HepG2 (cell line): ENCODE results near the gene RABEP2. TPM values are rescaled to one million over a fixed set of nuclear protein-coding genes. Genes with fewer than 3 reads are reported as not detected.
A peak's percentile ranks its signal among the peaks of the same experiment; 100 is the strongest.

Source experiments
- AHR ChIP-seq: IDR thresholded peaks from 2 replicates; pipeline ENCODE4 v1.6.1; 2018; ENCODE audit warnings: missing genetic modification reagents, missing compliant biosample characterization
- BRD4 ChIP-seq: sonication (generic); formaldehyde crosslinking; IDR thresholded peaks from 2 replicates; pipeline ENCODE4 v1.4.0; 2020; ENCODE audit warnings: missing genetic modification reagents
- BRF2 ChIP-seq: sonication (generic); formaldehyde crosslinking; IDR thresholded peaks from 2 replicates; pipeline ENCODE4 v1.8.1; 2022; ENCODE audit warnings: mild to moderate bottlenecking, missing genetic modification reagents
- CREB1 ChIP-seq, 2 experiments: fragments of 450-650 bp in 1 of 2; IDR thresholded peaks; 2 replicates each; pipeline ENCODE4 v1.6.1; 2016 to 2017; ENCODE audit warnings: control low read depth in 1 of 2, mild to moderate bottlenecking in 1 of 2, missing compliant biosample characterization in 1 of 2, missing genetic modification characterization in 1 of 2
- DZIP1 ChIP-seq: sonication (generic); formaldehyde crosslinking; IDR thresholded peaks from 2 replicates; pipeline ENCODE4 v1.5.0; 2020; ENCODE audit warnings: mild to moderate bottlenecking, missing genetic modification reagents
- MAFK ChIP-seq, 2 experiments: IDR thresholded peaks in 1 of 2; conservative IDR thresholded peaks in 1 of 2; 2 replicates each; pipeline ENCODE4 v1.6.1; 2011; ENCODE audit warnings: improper control_type of control experiment in 2 of 2, low read length in 2 of 2
- MLX ChIP-seq: IDR thresholded peaks from 2 replicates; pipeline ENCODE4 v1.6.1; 2016
- MTF1 ChIP-seq: sonication (generic); formaldehyde crosslinking; IDR thresholded peaks from 2 replicates; pipeline ENCODE4 v1.5.0; 2020; ENCODE audit warnings: missing genetic modification reagents
- RXRB ChIP-seq: IDR thresholded peaks from 2 replicates; pipeline ENCODE4 v1.6.1; 2016; ENCODE audit warnings: borderline replicate concordance, missing genetic modification reagents, missing compliant biosample characterization
- SNAPC5 ChIP-seq: sonication (generic); formaldehyde crosslinking; IDR thresholded peaks from 2 replicates; pipeline ENCODE4 v1.8.1; 2023; ENCODE audit warnings: mild to moderate bottlenecking, missing genetic modification reagents, borderline replicate concordance
- SRSF4 ChIP-seq: fragments of 200-400 bp; formaldehyde crosslinking; IDR thresholded peaks from one replicate; pipeline ENCODE4 v1.6.1; 2018; ENCODE audit warnings: mild to moderate bottlenecking, low read depth, low read length, moderate library complexity; ENCODE audit not compliant: poor library complexity, severe bottlenecking
- TCF12 ChIP-seq, 2 experiments: fragments of 450-650 bp in 1 of 2; sonication (generic) in 1 of 2; formaldehyde crosslinking in 1 of 2; IDR thresholded peaks; 2 replicates each; pipeline versions ENCODE4 v1.6.1 to v1.8.0; 2017 to 2022; ENCODE audit warnings: antibody characterized with exemption in 1 of 2, mild to moderate bottlenecking in 1 of 2, missing genetic modification reagents in 1 of 2, moderate library complexity in 1 of 2
- TFDP1 ChIP-seq: IDR thresholded peaks from 2 replicates; pipeline ENCODE4 v1.6.1; 2016; ENCODE audit warnings: missing compliant biosample characterization, missing genetic modification reagents, borderline replicate concordance
- TIGD3 ChIP-seq: sonication (generic); formaldehyde crosslinking; IDR thresholded peaks from 2 replicates; pipeline ENCODE4 v1.5.1; 2020; ENCODE audit warnings: mild to moderate bottlenecking, missing genetic modification reagents, borderline replicate concordance
- TOPORS ChIP-seq: sonication (generic); formaldehyde crosslinking; IDR thresholded peaks from 2 replicates; pipeline ENCODE4 v1.8.0; 2023; ENCODE audit warnings: mild to moderate bottlenecking, missing genetic modification reagents
- ZNF350 ChIP-seq: sonication (generic); formaldehyde crosslinking; IDR thresholded peaks from 2 replicates; pipeline ENCODE4 v1.4.0; 2020; ENCODE audit warnings: mild to moderate bottlenecking, low read depth, missing genetic modification reagents, borderline replicate concordance
- ZNF558 ChIP-seq: sonication (generic); formaldehyde crosslinking; IDR thresholded peaks from 2 replicates; pipeline ENCODE4 v1.9.0; 2022; ENCODE audit warnings: mild to moderate bottlenecking, missing genetic modification reagents, borderline replicate concordance
- ZNF589 ChIP-seq: sonication (generic); formaldehyde crosslinking; conservative IDR thresholded peaks from 2 replicates; pipeline ENCODE4 v1.8.0; 2022; ENCODE audit warnings: mild to moderate bottlenecking, moderate library complexity, missing genetic modification reagents
- ZNF607 ChIP-seq: sonication (generic); formaldehyde crosslinking; IDR thresholded peaks from 2 replicates; pipeline ENCODE4 v1.5.1; 2020; ENCODE audit warnings: missing genetic modification reagents, mild to moderate bottlenecking, borderline replicate concordance
- ZNF674 ChIP-seq: sonication (generic); formaldehyde crosslinking; IDR thresholded peaks from 2 replicates; pipeline ENCODE4 v1.5.0; 2020; ENCODE audit warnings: low read depth, mild to moderate bottlenecking, missing genetic modification reagents
- ZSCAN22 ChIP-seq: sonication (generic); formaldehyde crosslinking; IDR thresholded peaks from 2 replicates; pipeline ENCODE4 v1.4.0; 2020; ENCODE audit warnings: mild to moderate bottlenecking, missing genetic modification reagents
- polyA plus RNA-seq, 8 experiments: library from polyadenylated mRNA; depleted of rRNA in 3 of 8; stranded (reverse) in 7 of 8; unstranded in 1 of 8; fragments of >200 nt; fragmentation: Illumina TruSeq in 4 of 8; extraction: Trizol in 4 of 8; gene quantifications; 2 replicates each; pipeline versions ENCODE4 v1.2.1 to v1.2.3, GENCODE V29; 2011 to 2016; ENCODE audit warnings: low read depth in 4 of 8, missing spikeins in 1 of 8, mixed read lengths in 1 of 8; ENCODE audit not compliant: insufficient read depth in 1 of 8
- total RNA-seq, 5 experiments: library from RNA; depleted of rRNA; stranded (reverse); fragments of >200 nt; fragmentation: Illumina TruSeq; extraction: Trizol; gene quantifications; 2 replicates each; pipeline ENCODE4 v1.2.3, GENCODE V29; 2016; ENCODE audit warnings: low read depth in 1 of 5

The RABEP2 gene
- total and polyA plus RNA-seq, 2 of the 13 experiments (the other 11 are each of a cell fraction or from before 2014, with no cell fraction given), result 10.8 to 18.4 TPM

GRCh38 chr16:28974437-28975157 lies 49.6 kb upstream of the RABEP2 start, which contains the start of gene SPNS1 (continued):
- TF ChIP-seq MTF1 (CRISPR knock-in tag) (peak; percentile 94), TIGD3 (CRISPR knock-in tag) (no peak; the same call in 1 of the 2 replicates), TOPORS (no peak), MLX (peak; percentile 53; the same call in 1 of the 2 replicates), RXRB (CRISPR knock-in tag) (peak; percentile 70), CREB1 (IDR thresholded peaks at IDR 0.05) (peak; percentile 88), CREB1 (CRISPR knock-in tag; IDR thresholded peaks at IDR 0.05) (no peak), MAFK (conservative IDR thresholded peaks at IDR 0.05 in 1 of 2, IDR thresholded peaks at IDR 0.05 in 1 of 2; ENCODE audit: low read length in 2 of 2) (peak in 1 of 2 experiments; percentile 40; a peak in 1 of 4 replicates), ZNF674 (0 out of 2 replicates have a peak, but pooled peaks have one; percentile 81), ZNF589 (peak; percentile 90), BRD4 (CRISPR knock-in tag) (peak; percentile 92), AHR (CRISPR knock-in tag) (0 out of 2 replicates have a peak, but pooled peaks have one; percentile 84), ZNF350 (peak; percentile 98; the same call in 1 of the 2 replicates), SNAPC5 (CRISPR knock-in tag) (peak; percentile 49; the same call in 1 of the 2 replicates), TFDP1 (CRISPR knock-in tag) (peak; percentile 91), DZIP1 (CRISPR knock-in tag) (peak; percentile 78), ZSCAN22 (CRISPR knock-in tag) (0 out of 2 replicates have a peak, but pooled peaks have one; percentile 37), ZNF558 (CRISPR knock-in tag) (no peak), BRF2 (CRISPR knock-in tag) (no peak), TCF12 (IDR thresholded peaks at IDR 0.05) (no peak), TCF12 (CRISPR knock-in tag; IDR thresholded peaks at IDR 0.05) (peak; percentile 87), ZNF607 (CRISPR knock-in tag) (peak; percentile 98), SRSF4 (no peak)
